ENCODE results near the gene ATP13A5. TPM values are rescaled to one million over a fixed set of nuclear protein-coding genes. Genes with fewer than 3 reads are reported as not detected.

ATP13A5 gene
- total RNA-seq, 1 experiment from 2014 or later: not detected

- peaks cover 9% of the 10 kb centered on the region for H3K27me3 Mint-ChIP-seq (ENCODE audit: unreplicated experiment)
- no peak for DNase-seq
- no peaks in the 10 kb centered on the region for H3K36me3 Mint-ChIP-seq (ENCODE audit: insufficient read depth, unreplicated experiment)
- BruUV-seq (replicated peaks): no TSS peak
- H3K4me1 Mint-ChIP-seq (ENCODE audit: low read depth, unreplicated experiment): no peaks in the 10 kb centered on the region
- CTCF ChIA-PET: no interaction called here
- no peaks in the 10 kb centered on the region for H3K9me3 Mint-ChIP-seq (ENCODE audit: low read depth, unreplicated experiment)
- intact Hi-C loops (cut with micrococcal nuclease; ENCODE audit: unreplicated experiment): no loop called here
- H3K27ac Mint-ChIP-seq (ENCODE audit: unreplicated experiment): no peak overlapping the region
- H3K4me3 Mint-ChIP-seq (ENCODE audit: low read depth, unreplicated experiment): no peak overlapping the region
- TF ChIP-seq CTCF (IDR thresholded peaks at IDR 0.05; ENCODE audit: unreplicated experiment): no peak
Measured at GRCh38 chr3:193357291-193357690, 21.3 kb downstream of the ATP13A5 start.

- H3K4me1 Mint-ChIP-seq (ENCODE audit: low read depth, unreplicated experiment): no peaks in the 10 kb centered on the region
- H3K27me3 Mint-ChIP-seq (ENCODE audit: unreplicated experiment): peaks cover 9% of the 10 kb centered on the region
- no peak overlapping the region for H3K27ac Mint-ChIP-seq (ENCODE audit: unreplicated experiment)
- no peak for DNase-seq
- no TSS peak for BruUV-seq (replicated peaks)
- CTCF ChIA-PET: interaction anchor here (1.1 kb wide), 1 partner anchor 12 kb away, joined by 4 read pairs; no protein-coding TSS in a partner anchor
- H3K4me3 Mint-ChIP-seq (ENCODE audit: low read depth, unreplicated experiment): no peak overlapping the region
- H3K9me3 Mint-ChIP-seq (ENCODE audit: low read depth, unreplicated experiment): no peaks in the 10 kb centered on the region
- intact Hi-C loops (cut with micrococcal nuclease; ENCODE audit: unreplicated experiment): no loop called here
- H3K36me3 Mint-ChIP-seq (ENCODE audit: insufficient read depth, unreplicated experiment): no peaks in the 10 kb centered on the region
- TF ChIP-seq CTCF (IDR thresholded peaks at IDR 0.05; ENCODE audit: unreplicated experiment): no peak
Measured at GRCh38 chr3:193354423-193354822, 24.1 kb downstream of the ATP13A5 start.

GRCh38 chr3:193350744-193351143 is 27.8 kb downstream of the ATP13A5 start:
- no peaks in the 10 kb centered on the region for H3K4me1 Mint-ChIP-seq (ENCODE audit: low read depth, unreplicated experiment)
- TF ChIP-seq CTCF (IDR thresholded peaks at IDR 0.05; ENCODE audit: unreplicated experiment): no peak
- no peak overlapping the region for H3K4me3 Mint-ChIP-seq (ENCODE audit: low read depth, unreplicated experiment)
- H3K9me3 Mint-ChIP-seq (ENCODE audit: low read depth, unreplicated experiment): no peaks in the 10 kb centered on the region
- no peaks in the 10 kb centered on the region for H3K27me3 Mint-ChIP-seq (ENCODE audit: unreplicated experiment)
- no peak overlapping the region for H3K27ac Mint-ChIP-seq (ENCODE audit: unreplicated experiment)
- no TSS peak for BruUV-seq (replicated peaks)
- intact Hi-C loops (cut with micrococcal nuclease; ENCODE audit: unreplicated experiment): no loop called here
- DNase-seq: no peak
- H3K36me3 Mint-ChIP-seq (ENCODE audit: insufficient read depth, unreplicated experiment): no peaks in the 10 kb centered on the region
- CTCF ChIA-PET: no interaction called here

GRCh38 chr3:193348686-193349085 is 29.9 kb downstream of the ATP13A5 start:
- BruUV-seq (replicated peaks): no TSS peak
- DNase-seq: no peak
- no peak overlapping the region for H3K27ac Mint-ChIP-seq (ENCODE audit: unreplicated experiment)
- H3K27me3 Mint-ChIP-seq (ENCODE audit: unreplicated experiment): no peaks in the 10 kb centered on the region
- CTCF ChIA-PET: no interaction called here
- no peaks in the 10 kb centered on the region for H3K9me3 Mint-ChIP-seq (ENCODE audit: low read depth, unreplicated experiment)
- intact Hi-C loops (cut with micrococcal nuclease; ENCODE audit: unreplicated experiment): no loop called here
- TF ChIP-seq CTCF (IDR thresholded peaks at IDR 0.05; ENCODE audit: unreplicated experiment): no peak
- H3K4me1 Mint-ChIP-seq (ENCODE audit: low read depth, unreplicated experiment): no peaks in the 10 kb centered on the region
- no peaks in the 10 kb centered on the region for H3K36me3 Mint-ChIP-seq (ENCODE audit: insufficient read depth, unreplicated experiment)
- no peak overlapping the region for H3K4me3 Mint-ChIP-seq (ENCODE audit: low read depth, unreplicated experiment)
